GM21360 (cell line): ENCODE measurements around the gene RALY.

ENCODE experiments used
- ATAC-seq: cut with Tn5 transposase; IDR thresholded peaks from one replicate; pipeline ENCODE4 v1.9.1; 2021; ENCODE audit warnings: mild to moderate bottlenecking, moderate library complexity; ENCODE audit not compliant: unreplicated experiment

Gene RALY

DNA sequence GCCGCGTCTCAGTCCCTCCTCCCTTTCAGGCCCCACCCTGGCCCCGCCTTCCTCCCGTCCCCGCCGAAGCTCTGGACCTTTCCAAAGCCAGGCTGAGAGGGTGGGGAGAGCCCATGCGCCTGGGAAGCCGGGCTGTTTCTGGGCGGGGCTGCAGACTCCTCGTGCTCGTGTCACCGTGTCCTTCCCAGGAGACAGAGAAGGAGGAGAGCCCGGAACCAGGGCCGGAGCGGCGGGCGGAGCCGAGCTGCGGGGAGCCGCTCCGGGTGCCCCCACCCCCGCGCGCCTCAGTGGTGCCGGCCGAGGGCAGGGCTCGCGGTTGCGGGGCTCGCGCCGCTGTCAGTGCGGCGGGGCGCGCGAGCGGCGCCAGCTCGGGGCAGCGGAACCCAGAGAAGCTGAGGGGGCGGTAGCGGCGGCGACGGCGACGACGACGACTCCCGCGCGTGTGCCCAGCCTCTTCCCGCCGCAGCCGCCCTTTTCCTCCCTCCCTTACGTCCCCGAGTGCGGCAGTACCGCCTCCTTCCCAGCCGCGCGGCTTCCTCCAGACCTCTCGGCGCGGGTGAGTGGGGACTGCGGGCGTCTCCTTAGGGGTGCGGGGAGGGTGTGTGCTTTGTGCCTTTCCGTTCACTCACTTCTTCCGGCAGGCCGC lies at the start of gene RALY:
Gene RALY (plus strand): TSS at position 336 of the 646 bp plus-strand sequence. CDS start 78,164 bp downstream, outside the sequence.
- ATAC-seq, result peak; percentile 49

DNA sequence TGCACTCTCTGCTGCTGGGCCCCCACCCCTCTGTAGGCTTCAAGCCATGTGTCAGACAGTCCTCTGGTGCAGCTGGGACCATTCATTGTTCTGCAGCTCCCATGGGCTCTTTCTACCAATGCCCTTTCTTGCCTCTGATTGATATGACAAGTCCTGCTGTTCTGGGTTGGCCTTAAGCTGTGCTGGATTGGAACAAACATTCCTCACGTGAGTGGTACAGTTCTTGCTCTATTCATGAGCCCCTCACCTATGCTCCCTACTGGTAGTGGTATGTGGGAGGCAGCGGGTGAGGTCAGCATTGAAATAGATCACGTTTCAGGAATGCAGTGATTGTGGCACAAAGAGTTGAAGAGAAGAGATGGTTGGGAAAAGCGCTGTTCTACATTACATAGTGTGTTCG lies 48.8 kb upstream of the RALY start:
- ATAC-seq, result no peak

DNA sequence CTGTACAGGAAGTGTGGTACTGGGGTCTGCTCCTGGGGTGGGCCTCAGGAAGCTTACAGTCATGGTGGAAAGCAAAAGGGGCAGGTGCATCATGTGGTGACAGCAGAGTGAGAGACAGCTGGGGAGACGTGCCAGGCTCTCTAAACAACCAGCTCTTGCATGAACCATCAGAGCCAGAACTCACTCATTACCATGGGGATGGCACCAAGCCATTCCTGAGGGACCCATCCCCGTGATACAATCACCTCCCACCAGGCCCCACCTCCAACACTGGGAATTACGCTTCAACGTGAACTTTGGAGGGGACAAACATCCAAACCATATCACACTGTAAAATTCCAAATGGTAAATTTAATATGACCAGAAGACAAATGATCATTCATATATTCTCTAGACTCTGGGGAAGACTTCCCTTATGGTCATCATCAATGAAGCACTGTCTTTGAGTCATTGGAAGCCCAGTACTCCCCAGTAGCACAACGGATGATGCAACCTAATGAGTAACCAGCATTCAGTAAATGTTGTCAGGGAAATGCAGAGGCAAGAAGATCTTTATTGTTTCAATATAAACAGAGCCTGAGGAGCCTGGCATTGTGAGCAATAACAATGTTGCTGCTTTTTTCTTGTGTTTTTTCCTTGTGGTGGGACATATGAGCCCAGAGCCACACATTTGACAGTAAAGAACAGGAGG lies 48.2 kb upstream of the RALY start:
- ATAC-seq, result no peak

DNA sequence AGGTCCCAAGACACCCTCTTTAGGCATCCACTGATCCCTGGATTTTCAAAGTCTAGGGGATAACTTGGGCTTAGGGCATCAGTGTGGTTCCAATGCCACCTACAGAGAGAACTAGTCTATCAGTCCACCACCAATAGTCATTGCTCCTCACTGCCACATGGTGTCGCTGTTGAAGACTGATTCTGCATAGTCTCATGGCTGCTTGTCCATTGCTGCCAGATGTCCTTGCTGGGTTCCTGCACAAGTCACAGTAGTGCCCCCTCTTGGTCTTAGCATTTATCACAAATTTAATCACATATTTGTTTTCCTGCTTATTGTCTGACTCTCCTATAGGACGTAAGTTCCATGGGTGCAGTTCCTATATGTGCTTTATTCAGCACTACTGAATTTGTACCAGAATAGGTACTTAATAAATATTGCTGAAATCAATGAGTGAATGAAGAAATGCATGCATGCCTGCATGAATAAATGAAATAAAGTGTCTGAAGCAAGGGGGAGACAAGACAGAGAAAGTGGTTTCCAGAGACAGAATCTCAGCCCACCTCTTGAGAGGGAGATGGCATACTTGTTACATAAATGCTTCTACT lies 45.9 kb upstream of the RALY start:
- no peak for ATAC-seq

DNA sequence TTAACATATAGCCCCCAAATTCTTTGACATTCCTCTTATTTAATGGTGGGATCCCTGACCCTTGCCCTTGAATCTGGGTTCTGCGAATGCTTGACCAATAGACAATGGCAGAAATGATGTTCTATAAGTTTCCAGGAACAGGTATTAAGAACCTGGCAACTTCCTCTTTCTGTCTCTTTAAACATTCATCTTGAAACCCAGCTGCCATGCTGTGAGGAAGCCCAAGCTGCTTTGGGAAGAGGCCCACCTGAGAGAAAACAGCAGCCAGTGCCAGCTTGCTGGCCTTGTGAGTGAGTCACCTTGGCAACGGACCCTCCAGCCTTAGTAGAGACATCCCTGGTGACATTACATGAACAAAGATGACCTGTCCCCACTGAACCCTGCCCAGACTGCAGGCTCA lies 45.2 kb upstream of the RALY start:
- no peak for ATAC-seq

DNA sequence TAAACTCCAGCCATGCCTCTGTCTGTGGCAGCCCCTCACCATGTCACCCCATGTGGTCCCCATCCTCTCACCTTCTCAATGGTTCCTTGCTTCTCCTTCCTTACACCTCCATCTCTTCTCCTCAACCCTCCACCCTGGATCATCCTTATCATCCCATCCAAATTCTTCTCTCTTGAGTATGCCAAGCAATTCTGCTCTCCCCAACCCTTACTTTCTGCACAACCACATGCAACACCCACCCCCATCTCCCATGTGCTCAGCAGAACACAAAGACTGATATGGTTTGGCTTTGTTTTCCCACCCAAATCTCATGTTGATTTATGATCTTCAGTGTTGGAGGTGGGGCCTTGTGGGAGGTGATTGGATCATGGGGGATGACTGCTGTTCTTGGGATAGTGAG lies 42.5 kb upstream of the RALY start:
- no peak for ATAC-seq

DNA sequence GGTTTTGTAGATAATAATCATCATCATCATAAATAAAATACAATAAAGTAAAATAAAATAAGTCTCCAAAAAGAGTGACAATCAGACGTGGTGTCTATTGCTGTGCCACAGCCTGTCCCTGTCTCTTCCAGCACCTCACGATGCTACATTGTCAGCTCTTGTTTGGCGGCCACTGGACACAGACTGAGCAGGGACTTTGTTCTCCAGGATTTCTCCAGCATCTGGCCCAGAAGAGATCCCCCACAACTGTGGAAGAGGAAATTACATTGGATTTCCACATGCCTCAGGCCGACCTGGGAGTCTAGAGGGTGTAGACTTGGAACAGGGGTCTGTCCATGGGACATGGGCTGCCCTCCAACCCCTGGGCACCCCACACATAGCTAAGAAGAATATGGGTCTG lies 39.2 kb upstream of the RALY start:
- ATAC-seq, result no peak

DNA sequence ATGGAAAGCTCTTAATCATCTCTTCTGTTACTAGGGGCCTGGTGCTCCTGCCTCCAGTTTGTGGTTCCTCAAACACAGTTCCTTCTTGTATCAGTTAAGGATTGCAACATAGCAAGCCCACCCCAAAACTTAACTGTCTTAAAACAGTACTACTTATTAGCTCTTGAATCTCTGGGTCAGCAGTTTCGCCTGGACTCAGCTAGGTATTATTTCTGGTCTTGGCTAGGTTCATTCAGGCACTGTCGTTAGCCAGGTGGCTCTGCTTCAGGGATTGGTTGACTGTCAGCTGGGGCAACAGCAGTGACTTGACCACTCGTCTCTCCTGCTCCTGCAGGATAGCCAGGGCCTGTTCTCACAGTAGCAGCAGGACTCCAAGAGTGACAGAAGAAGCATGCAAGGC lies 30.0 kb upstream of the RALY start:
- no peak for ATAC-seq

DNA sequence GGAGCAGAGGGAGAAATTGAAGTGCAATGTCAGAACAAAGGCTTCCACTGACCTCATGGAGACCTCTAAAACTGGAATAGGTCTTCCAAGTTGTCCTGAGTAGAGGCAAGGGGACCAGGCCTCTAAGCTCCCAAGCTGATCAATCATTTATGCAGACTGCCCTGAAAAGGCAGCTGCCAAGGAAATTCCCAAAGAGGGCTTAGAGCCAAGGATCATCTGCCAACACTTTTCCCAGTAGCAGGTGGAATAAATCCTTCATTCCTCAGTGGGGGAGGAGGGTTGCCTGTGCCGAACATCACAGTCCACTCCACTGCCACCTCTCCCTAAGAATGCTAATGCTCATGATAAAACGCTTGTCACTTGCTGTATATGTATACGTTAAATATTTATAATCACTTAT lies 29.3 kb upstream of the RALY start:
- no peak for ATAC-seq

DNA sequence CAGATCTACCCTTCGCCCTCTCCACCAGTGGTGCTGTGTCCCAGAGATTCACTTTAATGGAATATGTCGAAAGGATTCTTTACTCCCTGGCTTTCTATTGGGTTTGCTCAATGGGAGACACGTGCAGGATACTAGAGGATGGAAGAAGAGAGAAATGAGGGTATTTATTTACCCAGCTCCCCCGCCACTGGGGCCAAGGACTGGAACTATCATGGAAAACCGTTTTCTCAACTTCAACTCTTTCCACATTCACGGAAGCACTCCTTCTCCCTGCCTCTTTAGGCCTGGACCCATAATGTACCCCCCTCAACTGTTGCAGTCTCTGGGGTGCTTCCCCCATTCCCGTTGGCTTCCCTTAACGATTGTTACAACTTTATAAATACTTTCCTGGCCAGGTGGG lies 26.6 kb upstream of the RALY start:
- ATAC-seq, result no peak

DNA sequence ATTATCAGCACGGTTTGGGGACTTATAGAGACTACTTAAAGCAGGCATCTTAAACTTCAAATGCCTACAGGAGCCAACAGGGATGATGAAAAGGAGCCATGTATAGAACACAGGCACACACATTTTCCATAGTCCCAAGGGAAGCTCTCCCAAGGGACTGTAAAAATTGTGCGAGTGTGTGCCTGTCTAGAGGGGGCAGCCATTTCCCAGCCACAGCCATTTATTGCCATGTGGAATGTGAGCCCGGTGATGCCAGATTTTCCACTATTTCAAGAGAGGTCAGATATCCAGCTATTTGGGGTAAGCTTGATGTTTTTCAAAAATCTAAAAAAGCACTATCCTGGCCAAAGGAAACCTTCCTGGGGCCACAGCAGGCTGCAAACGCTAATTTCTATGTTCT lies 24.1 kb upstream of the RALY start:
- ATAC-seq, result no peak

DNA sequence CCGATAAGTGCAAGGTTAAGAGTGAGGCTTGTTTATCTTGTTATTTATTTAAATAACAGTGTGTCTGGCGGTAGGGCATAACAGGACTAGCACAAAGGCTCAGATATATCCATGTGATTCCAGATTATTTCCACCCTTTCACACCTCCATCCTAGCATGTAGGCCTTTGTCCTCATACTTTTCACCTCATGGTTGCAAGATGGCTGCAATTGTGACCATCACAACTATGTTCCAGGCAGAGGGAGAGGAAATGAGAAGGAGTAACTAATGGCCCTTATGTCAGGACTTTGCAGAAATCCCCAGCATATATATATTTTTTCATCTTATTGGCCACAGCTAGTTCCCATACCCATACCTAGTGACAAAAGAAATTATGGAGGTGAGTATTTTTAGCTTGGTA lies 23.5 kb upstream of the RALY start:
- no peak for ATAC-seq

DNA sequence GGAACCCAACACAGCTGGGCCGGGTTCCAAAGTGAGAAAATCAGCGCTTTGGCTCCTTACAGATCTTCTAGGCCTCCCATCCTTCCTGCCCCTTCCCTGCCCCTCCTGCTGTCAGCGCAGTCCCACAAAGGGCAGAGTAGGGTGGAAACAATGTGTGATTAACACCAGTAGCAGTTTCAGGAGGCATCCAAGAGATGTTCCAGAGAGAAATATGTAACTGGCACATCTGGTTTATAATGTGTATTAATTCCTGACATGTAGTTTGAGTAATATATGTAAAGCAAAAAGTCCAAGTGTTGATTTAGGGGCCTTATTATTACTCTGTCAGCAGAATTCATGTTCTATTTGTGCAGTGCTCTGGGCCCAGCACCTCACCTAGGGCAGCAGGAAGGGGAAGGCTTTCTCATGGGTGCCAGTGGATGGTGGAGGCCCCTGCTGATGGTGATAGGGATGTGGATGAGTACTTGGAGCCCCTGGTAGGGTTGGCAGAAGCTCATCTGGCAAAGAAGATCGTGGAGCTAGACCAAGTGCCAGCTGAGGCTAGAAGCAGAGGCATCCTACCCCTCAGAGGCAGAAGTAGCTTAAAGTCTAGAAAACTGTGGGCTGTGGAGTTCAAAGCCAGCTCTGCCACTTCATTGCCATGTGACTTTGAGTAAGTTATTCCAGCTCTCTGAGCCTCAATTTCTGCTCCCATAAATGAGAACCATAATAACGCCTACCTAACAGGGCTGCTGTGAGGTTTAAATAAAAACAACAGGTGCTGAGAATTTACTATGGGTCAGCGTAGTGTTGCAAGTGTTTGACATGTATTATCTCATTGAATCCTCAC lies 22.4 kb upstream of the RALY start:
- no peak for ATAC-seq

DNA sequence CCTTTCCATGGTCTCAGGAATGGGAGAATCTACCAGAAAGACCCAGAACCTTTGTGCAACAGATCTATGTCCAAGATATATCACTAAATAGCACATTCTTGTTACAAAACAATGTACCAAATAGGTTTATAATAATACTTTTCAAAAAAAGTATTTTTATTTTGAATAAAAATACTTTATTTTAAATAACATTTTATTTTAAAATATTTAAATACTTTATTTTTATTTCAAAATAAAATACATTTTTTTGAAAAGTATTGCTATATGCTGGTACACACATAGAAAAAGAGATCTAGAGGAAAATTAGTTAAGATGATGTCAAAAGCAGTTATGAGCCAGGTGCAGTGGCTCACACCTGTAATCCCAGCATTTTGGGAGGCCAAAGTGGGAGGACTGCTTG lies 16.8 kb upstream of the RALY start:
- ATAC-seq, result no peak

DNA sequence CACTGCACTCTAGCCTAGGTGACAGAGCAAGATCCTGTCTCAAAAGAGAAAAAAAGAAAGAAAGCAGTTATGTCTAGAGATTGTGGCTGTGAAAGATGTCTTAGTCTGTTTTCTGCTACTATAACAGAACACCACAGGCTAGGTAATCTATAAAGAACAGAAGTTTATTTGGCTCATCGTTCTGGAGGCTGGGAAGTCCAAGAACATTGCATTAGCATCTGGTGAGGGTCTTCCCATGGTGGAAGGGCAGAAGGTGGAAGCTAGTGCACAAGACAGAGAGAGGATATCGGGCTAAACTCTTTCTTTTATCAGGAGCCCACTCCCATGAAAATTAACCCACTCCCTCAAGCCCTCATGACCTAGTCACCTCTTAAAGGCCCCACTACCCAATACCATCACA lies 16.2 kb upstream of the RALY start:
- no peak for ATAC-seq

DNA sequence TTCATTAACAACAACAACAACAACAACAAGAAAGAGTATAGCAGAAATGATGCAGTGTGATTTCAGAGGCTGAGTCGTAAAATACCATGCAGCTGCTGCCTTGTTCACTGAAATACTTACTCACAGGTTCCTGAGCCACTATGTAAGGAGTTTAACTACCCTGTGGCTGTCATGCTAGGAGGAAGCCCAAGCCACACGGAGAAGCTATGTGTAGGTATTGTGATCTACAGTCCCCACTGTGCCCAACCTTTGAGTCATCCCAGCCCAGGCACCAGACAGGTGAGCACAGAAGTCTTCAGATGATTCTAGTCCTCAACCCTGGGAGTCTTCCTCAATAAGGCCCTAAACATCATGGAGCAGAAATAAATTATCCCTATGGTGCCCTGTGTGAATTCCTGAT lies 14.6 kb upstream of the RALY start:
- no peak for ATAC-seq

DNA sequence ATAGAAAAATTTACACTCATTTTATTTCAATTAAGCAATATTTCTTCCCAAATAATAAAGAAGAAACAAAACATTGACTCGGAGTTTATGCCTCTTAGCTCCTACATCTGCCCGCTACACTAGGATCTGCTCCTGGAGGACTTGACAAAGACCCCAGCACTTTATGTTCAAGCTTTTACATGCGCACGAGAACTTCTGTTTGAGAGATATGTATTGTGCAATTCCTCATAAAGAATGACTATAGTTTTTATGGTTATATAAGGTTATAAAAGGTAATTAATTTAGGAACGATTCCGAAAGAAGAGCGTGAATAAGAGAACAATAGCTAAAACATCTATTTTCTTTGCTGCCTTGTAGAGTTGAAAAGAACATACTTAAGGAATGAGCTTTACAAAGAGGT lies 12.4 kb upstream of the RALY start:
- ATAC-seq, result no peak

DNA sequence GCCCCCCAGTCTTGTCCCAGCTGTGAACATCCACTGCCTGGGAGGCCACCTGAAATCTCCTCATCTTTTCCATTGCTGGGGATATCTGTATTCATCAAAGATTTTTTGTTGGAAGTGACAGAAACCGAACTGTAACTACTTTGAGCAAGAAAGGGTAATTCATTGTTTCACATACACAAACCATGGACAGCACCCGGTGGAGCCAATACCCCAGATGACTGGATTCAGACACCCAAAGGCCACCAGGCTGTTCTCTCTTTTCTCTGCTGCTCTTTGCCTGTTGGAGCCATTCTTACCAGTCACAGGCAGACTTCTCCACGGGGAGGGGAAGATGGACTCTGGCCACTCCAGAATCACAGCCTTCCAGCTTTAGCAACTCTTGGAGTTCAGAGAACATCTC lies 11.7 kb upstream of the RALY start:
- no peak for ATAC-seq

DNA sequence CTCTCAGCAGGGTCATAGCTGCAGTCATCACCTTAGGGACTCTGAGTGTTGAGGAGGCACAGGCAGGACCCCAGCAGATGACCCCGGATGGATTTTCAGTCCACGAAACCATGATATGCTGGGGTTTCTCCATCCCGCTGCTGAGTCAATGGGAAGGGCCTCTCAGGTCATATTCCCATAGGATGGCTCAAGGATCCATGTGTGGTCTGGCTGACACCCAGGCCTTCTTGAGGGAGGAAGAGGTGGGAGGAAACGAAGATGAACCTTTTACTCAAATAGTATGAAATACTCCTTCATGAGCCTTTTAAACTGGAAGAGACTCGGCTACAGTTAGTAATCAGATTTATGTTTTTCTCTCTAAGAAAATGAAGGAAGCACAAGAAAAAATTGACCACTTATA lies 10.3 kb upstream of the RALY start:
- ATAC-seq, result no peak

DNA sequence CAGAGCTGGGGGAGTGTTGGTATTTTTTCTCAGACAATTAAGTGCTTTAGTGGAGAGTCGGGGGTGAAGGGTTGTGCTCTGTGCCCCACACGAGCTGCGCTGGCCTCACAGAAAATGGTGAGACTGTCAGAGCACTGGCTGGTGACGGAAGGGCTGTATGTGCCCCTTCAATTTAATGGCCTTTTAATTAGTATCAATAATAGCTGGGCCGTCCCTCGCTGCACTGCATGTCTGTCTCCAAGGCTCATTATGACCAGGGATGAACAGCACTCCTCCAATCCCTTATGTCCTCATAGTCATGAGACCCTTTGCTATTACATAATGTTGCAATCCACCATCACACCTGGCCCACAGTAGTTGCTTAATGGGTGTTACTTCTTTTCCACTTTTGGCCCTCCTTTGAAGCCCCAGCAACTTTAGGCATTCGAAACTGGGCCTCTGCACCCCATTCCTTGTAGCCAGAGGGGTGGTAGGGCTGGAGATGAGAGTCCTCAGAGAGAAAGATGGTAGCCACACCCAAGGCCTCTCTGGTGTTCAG lies 9.5 kb upstream of the RALY start:
- ATAC-seq, result no peak

DNA sequence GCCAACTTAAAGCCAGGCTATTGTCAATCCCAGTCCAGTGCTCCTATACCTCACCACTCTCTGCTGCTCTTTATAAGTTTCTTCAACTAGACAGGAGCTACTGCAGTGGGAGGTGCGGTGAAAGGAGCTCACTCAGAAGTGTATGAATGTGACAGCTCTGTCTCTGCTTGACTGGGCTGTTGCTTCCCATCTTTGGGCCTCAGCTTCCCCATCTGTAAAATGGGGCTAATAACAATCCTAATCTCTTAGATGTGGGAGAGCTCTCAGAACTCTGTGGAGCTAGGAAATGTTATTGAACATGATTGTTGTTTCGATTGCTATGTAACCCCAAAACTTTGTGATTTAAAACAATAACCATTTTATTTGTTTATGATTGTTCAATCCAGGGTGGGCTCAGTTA lies 8.4 kb upstream of the RALY start:
- ATAC-seq, result no peak
